Measurements from ENCODE around the gene TLL1.

DNA sequence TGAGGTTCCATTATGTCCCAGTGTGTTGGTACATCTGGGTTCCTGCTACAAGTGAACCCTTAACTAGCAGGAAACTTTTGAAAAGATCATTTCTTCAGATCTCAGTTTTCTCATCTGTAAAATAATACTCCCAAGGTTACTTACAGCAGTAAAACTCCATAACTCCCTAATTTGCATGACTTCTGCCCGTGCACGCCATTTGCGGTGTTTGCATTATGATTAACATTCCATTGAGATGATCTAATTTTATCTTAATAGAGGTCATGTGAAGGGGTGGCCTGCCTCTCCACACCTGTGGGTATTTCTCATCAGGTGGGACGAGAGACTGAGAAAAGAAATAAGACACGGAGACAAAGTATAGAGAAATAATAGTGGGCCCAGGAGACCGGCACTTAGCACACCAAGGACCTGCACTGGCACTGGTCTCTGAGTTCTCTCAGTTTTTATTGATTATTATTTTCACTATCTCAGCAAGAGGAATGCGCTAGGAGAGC, 219.8 kb downstream of the TLL1 start:
- TF ChIP-seq, protein P1, sequence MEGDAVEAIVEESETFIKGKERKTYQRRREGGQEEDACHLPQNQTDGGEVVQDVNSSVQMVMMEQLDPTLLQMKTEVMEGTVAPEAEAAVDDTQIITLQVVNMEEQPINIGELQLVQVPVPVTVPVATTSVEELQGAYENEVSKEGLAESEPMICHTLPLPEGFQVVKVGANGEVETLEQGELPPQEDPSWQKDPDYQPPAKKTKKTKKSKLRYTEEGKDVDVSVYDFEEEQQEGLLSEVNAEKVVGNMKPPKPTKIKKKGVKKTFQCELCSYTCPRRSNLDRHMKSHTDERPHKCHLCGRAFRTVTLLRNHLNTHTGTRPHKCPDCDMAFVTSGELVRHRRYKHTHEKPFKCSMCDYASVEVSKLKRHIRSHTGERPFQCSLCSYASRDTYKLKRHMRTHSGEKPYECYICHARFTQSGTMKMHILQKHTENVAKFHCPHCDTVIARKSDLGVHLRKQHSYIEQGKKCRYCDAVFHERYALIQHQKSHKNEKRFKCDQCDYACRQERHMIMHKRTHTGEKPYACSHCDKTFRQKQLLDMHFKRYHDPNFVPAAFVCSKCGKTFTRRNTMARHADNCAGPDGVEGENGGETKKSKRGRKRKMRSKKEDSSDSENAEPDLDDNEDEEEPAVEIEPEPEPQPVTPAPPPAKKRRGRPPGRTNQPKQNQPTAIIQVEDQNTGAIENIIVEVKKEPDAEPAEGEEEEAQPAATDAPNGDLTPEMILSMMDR (IDR thresholded peaks at IDR 0.05), result no peak
- no peak for TF ChIP-seq ZFX (IDR thresholded peaks at IDR 0.05; ENCODE audit: borderline replicate concordance)
